Pancreas (tissue), 10 donors: Measurements from ENCODE around the gene PTPRF. TPM values are rescaled to one million over a fixed set of nuclear protein-coding genes. Genes with fewer than 3 reads are reported as not detected.

Experiments
- ATAC-seq, 4 donors: fragments of 200-7000 bp; cut with Tn5 transposase; one replicate each; pipeline versions ENCODE4 v1.8.0 to v1.9.1; 2020; ENCODE audit warnings: mild to moderate bottlenecking in 4 of 4, moderate library complexity in 4 of 4
- DNase-seq, 6 donors: peaks; one replicate each; pipeline ENCODE4 v3.0.0-alpha.2; 2020
- FAIRE-seq: peaks from 2 replicates; lab custom pipeline; 2012; peaks lifted over from hg19 to GRCh38; lab: Jason Lieb, UNC
- H3K27ac ChIP-seq, 4 donors: fragments of 200-600 bp; sonication (generic); 1 replicate in 3 of 4; 2 replicates in 1 of 4; pipeline versions ENCODE4 v1.5.0 to v1.8.0; 2020
- H3K27me3 ChIP-seq, 4 donors: fragments of 200-600 bp; one replicate each; pipeline ENCODE4 v1.8.0; 2021
- H3K36me3 ChIP-seq, 3 donors: fragments of 200-600 bp; sonication (generic) in 1 of 3; one replicate each; pipeline versions ENCODE4 v1.5.0 to v1.8.0; 2020 to 2021
- H3K4me1 ChIP-seq, 3 donors: fragments of 200-600 bp; one replicate each; pipeline ENCODE4 v1.8.0; 2021
- H3K4me3 ChIP-seq, 4 donors: fragments of 200-600 bp; sonication (generic) in 2 of 4; one replicate each; pipeline versions ENCODE4 v1.5.0 to v1.8.0; 2020 to 2021
- H3K9me3 ChIP-seq, 4 donors: fragments of 200-600 bp; one replicate each; pipeline ENCODE4 v1.8.0; 2021
- WGBS, 2 donors: extraction: QIAGEN DNeasy Blood & Tissue Kit; methylation state at CpG; one replicate each; pipeline ENCODE4 v1.1.7; 2013; 5-methylcytosine and 5-hydroxymethylcytosine counted together
- intact Hi-C, 3 donors: fragments of 100-400 bp; cut with DNase I; formaldehyde crosslinking; loops; one replicate each; pipeline versions ENCODE4 v1.11.1 to v1.14.2; 2022
- polyA plus RNA-seq, 2 donors: library from polyadenylated mRNA; stranded (reverse); fragments of 200-250 nt; gene quantifications; one replicate each; pipeline ENCODE4 v1.2.3, GENCODE V29; 2013
- total RNA-seq, 6 donors: library from RNA; stranded (reverse); fragmentation: NEBNext Ultra II Directional in 4 of 6; extraction: Animal tissue kit (Norgen Biotek cat#: 25700) in 4 of 6; gene quantifications; one replicate each; pipeline versions ENCODE4 v1.2.1 to v1.2.4, GENCODE V29; 2021 to 2023
- TF ChIP-seq, protein P1 (sequence below), 4 donors: fragments of 200-600 bp; sonication (generic) in 3 of 4; IDR thresholded peaks; one replicate each; pipeline versions ENCODE4 v1.5.0 to v1.8.0; 2021; ENCODE audit warnings: antibody characterized with exemption in 4 of 4
- donor health status: healthy with polysubstance abuse.
- donor health status: DM: no; HTN: no; CAD: no; lungs with moderate emphysema.
- donor health status: DM: no; HTN: no; CAD: no.
- donor health status: control.
- donor health status: control.
- donor health status: Bipolar disorder and iron deficiency.
- donor health status: DM: yes; HTN: yes; CAD: no.
- donor health status: DM: no; HTN: no; CAD: no.
- donor health status: DM: no; HTN: no; CAD: no.
- donor health status: DM: yes; HTN: yes; CAD: no.

Gene PTPRF
- total and polyA plus RNA-seq, 8 donors, result 42.9 to 210 (median 129) TPM

DNA sequence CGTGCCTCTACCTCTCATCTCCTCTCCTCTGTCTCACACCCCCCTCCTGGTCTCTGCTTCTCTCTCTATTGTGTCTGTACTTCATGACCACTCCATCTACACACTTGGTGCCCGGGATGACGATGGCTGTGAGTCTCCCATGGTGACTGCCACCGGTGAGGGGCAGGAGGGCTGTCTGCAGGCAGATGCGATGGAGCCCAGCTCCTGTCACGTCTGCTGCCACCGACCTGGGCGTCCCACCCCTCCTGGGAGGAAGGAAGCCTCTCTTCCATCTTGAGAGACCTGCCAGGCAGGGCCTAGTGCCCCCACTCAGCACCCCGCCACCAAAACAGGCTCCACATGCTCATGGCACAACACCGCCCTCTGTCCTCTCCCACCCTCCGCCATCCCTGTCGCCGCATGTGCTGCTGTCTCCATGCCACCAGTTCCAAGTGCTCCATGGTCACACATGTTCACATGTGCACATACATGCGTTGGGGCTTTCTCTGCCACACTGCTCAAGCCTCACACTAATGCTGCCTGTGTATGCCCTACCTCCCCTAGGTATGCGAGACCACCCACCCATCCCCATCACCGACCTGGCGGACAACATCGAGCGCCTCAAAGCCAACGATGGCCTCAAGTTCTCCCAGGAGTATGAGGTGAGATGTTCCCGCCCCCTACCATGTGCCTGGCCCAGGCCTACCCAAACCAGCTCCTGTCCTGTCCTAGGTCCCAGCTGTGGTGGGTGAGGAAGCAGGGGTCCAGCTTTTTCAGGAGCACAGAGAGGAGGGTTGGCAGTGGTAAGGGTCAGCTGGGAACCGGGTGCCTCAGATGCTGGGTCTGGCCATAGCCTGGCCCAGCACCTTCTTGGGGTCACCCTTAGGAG lies 82.6 kb downstream of the PTPRF start:
- TF ChIP-seq, protein P1, sequence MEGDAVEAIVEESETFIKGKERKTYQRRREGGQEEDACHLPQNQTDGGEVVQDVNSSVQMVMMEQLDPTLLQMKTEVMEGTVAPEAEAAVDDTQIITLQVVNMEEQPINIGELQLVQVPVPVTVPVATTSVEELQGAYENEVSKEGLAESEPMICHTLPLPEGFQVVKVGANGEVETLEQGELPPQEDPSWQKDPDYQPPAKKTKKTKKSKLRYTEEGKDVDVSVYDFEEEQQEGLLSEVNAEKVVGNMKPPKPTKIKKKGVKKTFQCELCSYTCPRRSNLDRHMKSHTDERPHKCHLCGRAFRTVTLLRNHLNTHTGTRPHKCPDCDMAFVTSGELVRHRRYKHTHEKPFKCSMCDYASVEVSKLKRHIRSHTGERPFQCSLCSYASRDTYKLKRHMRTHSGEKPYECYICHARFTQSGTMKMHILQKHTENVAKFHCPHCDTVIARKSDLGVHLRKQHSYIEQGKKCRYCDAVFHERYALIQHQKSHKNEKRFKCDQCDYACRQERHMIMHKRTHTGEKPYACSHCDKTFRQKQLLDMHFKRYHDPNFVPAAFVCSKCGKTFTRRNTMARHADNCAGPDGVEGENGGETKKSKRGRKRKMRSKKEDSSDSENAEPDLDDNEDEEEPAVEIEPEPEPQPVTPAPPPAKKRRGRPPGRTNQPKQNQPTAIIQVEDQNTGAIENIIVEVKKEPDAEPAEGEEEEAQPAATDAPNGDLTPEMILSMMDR (IDR thresholded peaks at IDR 0.05), result no peak
- DNase-seq, result peak in 1 of 6 donors; percentile 48
- no peak for FAIRE-seq
- Histone ChIP-seq H3K36me3 (peaks cover 0 to 43% (median 0%) of the 10 kb centered on the region in 3 donors), H3K4me3 (no peak overlapping the region), H3K4me1 (no peaks in the 10 kb centered on the region), H3K9me3 (no peaks in the 10 kb centered on the region), H3K27me3 (no peaks in the 10 kb centered on the region), H3K27ac (no peak overlapping the region)
- no peak for ATAC-seq
- 90 to 93% methylated on average over 22 of the region's 22 CpGs for WGBS, 2 donors
- intact Hi-C loops, result no loop called here

DNA sequence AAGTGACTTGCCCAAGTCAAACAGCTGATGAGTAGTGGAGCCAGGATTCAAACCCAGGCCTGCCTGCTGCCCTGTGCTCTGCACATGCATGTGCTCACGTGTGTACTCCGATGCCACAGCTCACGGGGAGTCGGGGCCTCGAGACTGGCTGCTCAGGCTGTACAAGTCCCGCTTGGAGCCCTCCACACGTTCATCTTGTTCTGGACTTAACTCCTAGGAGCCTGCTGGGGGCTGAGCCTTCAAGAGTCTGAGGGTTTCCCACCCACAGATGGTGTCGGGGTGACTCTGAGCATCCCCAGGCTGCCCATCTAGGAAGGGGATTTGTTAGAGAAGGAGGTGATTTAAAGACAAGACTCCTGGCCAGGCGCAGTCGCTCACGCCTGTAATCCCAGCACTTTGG lies 83.5 kb downstream of the PTPRF start:
- 91 to 93% methylated on average over 11 of the region's 11 CpGs for whole genome bisulfite sequencing, 2 donors
- H3K27me3 ChIP-seq, result no peaks in the 10 kb centered on the region
- H3K36me3 ChIP-seq, result peaks cover 0 to 45% (median 0%) of the 10 kb centered on the region in 3 donors
- TF ChIP-seq, protein P1 (IDR thresholded peaks at IDR 0.05), result no peak
- H3K27ac ChIP-seq, result no peak overlapping the region
- DNase-seq, result no peak
- no peak overlapping the region for H3K4me3 ChIP-seq
- intact Hi-C loops, result no loop called here
- H3K4me1 ChIP-seq, result no peaks in the 10 kb centered on the region
- H3K9me3 ChIP-seq, result no peaks in the 10 kb centered on the region
- no peak for ATAC-seq
- FAIRE-seq, result no peak

DNA sequence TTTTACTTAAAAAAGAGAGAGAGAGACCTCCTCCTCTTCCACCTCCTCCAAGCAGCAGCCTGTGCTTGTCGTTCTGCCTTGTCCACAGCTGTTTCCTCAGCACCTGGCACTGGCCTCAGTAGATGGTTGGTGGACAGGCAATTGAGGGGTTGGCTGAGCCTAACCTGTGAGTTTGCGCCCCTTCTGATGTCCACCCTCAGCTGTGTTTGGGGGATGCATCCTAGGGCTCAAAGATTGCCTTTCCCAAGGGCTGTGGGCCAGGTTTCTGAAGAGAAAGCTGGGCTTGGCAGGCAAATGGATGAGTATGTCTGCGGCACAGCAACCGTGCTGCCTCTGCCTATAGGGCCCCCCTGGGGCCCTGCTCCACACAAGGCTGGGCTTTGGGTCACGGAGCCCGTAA lies 84.2 kb downstream of the PTPRF start:
- H3K4me1 ChIP-seq, result no peaks in the 10 kb centered on the region
- no peak overlapping the region for H3K27ac ChIP-seq
- WGBS, 2 donors, result 81 to 92% methylated on average over 6 of the region's 6 CpGs
- H3K36me3 ChIP-seq, result peaks cover 0 to 46% (median 5%) of the 10 kb centered on the region in 3 donors
- FAIRE-seq (no peak), DNase-seq (peak in 1 of 6 donors; percentile 43), ATAC-seq (no peak)
- TF ChIP-seq, protein P1 (IDR thresholded peaks at IDR 0.05), result no peak
- intact Hi-C loops, result no loop called here
- no peak overlapping the region for H3K4me3 ChIP-seq
- H3K27me3 ChIP-seq, result no peaks in the 10 kb centered on the region
- H3K9me3 ChIP-seq, result no peaks in the 10 kb centered on the region

DNA sequence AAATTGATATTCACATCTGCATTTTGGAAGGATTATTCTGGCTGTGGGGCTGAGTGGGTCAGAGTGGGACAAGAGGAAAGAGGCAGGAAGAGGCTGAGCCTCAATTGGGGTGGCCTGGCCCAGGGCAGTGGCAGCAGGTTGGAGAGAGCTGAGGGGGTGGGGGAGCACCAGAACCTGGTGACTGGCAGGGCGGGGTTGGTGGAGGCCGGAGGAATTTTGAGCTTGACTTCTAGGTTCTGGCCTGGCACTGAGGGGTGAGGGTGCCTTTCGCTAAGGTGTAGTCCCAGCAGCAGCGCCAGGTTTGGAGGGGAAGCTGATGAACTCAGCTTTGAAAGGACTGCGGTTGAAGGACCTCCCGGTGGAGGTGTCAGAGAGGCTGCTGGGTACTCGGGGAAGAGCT lies 85.7 kb downstream of the PTPRF start:
- 94 to 96% methylated on average over 7 of the region's 7 CpGs for WGBS, 2 donors
- peak in 1 of 6 donors; percentile 15 for DNase-seq
- no peaks in the 10 kb centered on the region for H3K4me1 ChIP-seq
- H3K36me3 ChIP-seq, result peaks cover 0 to 46% (median 8%) of the 10 kb centered on the region in 3 donors
- H3K27ac ChIP-seq, result no peak overlapping the region
- intact Hi-C loops, result no loop called here
- H3K9me3 ChIP-seq, result no peaks in the 10 kb centered on the region
- TF ChIP-seq, protein P1 (IDR thresholded peaks at IDR 0.05), result no peak
- FAIRE-seq, result no peak
- ATAC-seq, result no peak
- H3K4me3 ChIP-seq, result no peak overlapping the region
- no peaks in the 10 kb centered on the region for H3K27me3 ChIP-seq

DNA sequence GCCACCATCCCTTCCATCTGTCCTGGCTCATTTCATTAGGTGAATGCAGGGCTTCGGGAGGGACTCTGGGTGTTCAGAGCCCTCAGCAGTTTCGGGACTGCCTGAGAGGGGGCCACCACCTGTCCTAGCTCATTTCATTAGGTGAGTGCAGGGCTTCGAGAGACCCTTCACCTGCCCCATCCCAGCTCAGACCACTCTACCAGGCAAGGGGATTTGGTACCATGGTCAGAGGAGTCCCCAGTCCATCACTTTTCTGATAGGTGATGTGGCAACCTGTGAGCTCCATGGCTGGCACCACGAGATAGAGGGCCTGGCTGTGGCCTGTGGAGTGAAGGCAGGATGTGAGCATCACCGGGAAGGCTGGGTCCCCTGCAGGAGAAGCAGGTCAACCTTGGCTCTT lies 86.3 kb downstream of the PTPRF start:
- Histone ChIP-seq H3K9me3 (no peaks in the 10 kb centered on the region), H3K27me3 (no peaks in the 10 kb centered on the region), H3K4me3 (no peak overlapping the region), H3K4me1 (no peaks in the 10 kb centered on the region), H3K27ac (no peak overlapping the region), H3K36me3 (peaks cover 0 to 53% (median 8%) of the 10 kb centered on the region in 3 donors)
- DNase-seq, result peak in 1 of 6 donors; percentile 22
- intact Hi-C loops, result no loop called here
- 91 to 94% methylated on average over 5 of the region's 5 CpGs for WGBS, 2 donors
- FAIRE-seq, result no peak
- no peak for ATAC-seq
- TF ChIP-seq, protein P1 (IDR thresholded peaks at IDR 0.05), result no peak
